Body of pancreas (tissue), 4 donors: ENCODE results near the gene UBE2R2.
"Not testable (repeated sequence)": the region's sequence is repeated elsewhere in the genome, so short reads cannot be mapped to it uniquely, and the experiment has no call there.

ENCODE experiments used
- CTCF ChIP-seq, 7 experiments: fragments of 450-650 bp in 4 of 7; fragments of 200-600 bp in 3 of 7; sonication (generic) in 3 of 7; IDR thresholded peaks; one replicate each; pipeline ENCODE4 v1.5.1; 2016 to 2019; ENCODE audit warnings: antibody characterized with exemption in 7 of 7
- POLR2A ChIP-seq, 3 donors: fragments of 450-650 bp; IDR thresholded peaks; one replicate each; pipeline ENCODE4 v1.6.1; 2016; ENCODE audit warnings: antibody characterized with exemption in 3 of 3, mild to moderate bottlenecking in 2 of 3

DNA sequence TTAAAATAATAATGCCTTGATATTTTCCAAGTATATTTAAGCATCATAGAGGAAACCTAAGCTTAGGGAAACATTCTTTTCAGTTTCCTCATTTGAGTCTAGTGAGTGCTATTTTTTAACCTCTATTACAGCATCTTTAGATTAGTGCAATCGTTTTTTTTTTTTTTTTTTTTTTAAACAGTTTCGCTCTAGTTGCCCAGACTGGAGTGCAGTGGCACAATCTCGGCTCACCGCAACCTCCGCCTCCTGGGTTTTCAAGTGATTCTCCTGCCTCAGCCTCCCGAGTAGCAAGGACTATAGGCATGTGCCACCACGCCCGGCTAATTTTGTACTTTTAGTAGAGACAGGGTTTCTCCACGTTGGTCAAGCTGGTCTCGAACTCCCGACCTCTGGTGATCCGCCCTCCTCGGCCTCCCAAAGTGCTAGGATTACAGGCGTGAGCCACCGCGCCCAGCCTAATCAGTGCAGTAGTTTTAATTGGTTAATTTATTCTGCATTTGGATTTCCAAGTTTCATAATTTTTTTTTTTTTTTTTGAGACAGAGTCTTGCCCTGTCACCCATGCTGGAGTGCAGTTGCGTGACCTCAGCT lies 12.8 kb downstream of the UBE2R2 start:
- TF ChIP-seq CTCF, POLR2A (IDR thresholded peaks at IDR 0.05): not testable (repeated sequence)
